Fibroblast of pulmonary artery (primary cell): Measurements from ENCODE around the gene BANP.

ENCODE experiments used
- DNase-seq: peaks from one replicate; pipeline ENCODE4 v3.0.0-alpha.2; 2010; ENCODE audit warnings: low read depth
- H3K4me3 ChIP-seq: replicated peaks from 2 replicates; pipeline ENCODE4 v1.5.1; 2011; ENCODE audit warnings: low read depth, mild to moderate bottlenecking, control low read depth, low read length, moderate library complexity
- CTCF ChIP-seq: IDR thresholded peaks from 2 replicates; pipeline ENCODE4 v1.5.1; 2011; ENCODE audit warnings: mild to moderate bottlenecking, control low read depth, low read length, inconsistent platforms; ENCODE audit errors: missing control alignments

The BANP gene

GRCh38 chr16:88059701-88060386, 108.6 kb downstream of the BANP start:
- H3K4me3 ChIP-seq: no peak overlapping the region
- TF ChIP-seq CTCF: no peak
- no peak for DNase-seq

- no peak for TF ChIP-seq CTCF
- H3K4me3 ChIP-seq: no peak overlapping the region
- DNase-seq: no peak
These were observed 109.4 kb downstream of the BANP start for GRCh38 chr16:88060524-88061219.

- H3K4me3 ChIP-seq: no peak overlapping the region
- TF ChIP-seq CTCF: no peak
- DNase-seq: no peak
These were observed 110.3 kb downstream of the BANP start for GRCh38 chr16:88061346-88062110.

- H3K4me3 ChIP-seq: no peak overlapping the region
- DNase-seq: peak; percentile 78
- TF ChIP-seq CTCF: no peak
These were observed 111.3 kb downstream of the BANP start for GRCh38 chr16:88062341-88063210.

GRCh38 chr16:88063211-88063773, 112.1 kb downstream of the BANP start:
- peak; percentile 57 for DNase-seq
- TF ChIP-seq CTCF: peak; percentile 23
- no peak overlapping the region for H3K4me3 ChIP-seq
